ENCODE results near the gene LENG9.
"Not testable (repeated sequence)": the region's sequence is repeated elsewhere in the genome, so short reads cannot be mapped to it uniquely, and the experiment has no call there.

- not testable (repeated sequence) for TF ChIP-seq CTCF, POLR2A (IDR thresholded peaks at IDR 0.05)
These were observed 34.3 kb upstream of the LENG9 start for GRCh38 chr19:54497747-54498450.

Measured in tibial nerve (tissue), 3 donors.